NCI-H2171 treated with DMSO at 0.1 percent for 48 hours (cell line): ENCODE results near the gene WDR90.

Experiments used
- DNase-seq: peaks from one replicate; lab custom pipeline; 2025; lab: John Stamatoyannopoulos, UW

WDR90 gene

DNA sequence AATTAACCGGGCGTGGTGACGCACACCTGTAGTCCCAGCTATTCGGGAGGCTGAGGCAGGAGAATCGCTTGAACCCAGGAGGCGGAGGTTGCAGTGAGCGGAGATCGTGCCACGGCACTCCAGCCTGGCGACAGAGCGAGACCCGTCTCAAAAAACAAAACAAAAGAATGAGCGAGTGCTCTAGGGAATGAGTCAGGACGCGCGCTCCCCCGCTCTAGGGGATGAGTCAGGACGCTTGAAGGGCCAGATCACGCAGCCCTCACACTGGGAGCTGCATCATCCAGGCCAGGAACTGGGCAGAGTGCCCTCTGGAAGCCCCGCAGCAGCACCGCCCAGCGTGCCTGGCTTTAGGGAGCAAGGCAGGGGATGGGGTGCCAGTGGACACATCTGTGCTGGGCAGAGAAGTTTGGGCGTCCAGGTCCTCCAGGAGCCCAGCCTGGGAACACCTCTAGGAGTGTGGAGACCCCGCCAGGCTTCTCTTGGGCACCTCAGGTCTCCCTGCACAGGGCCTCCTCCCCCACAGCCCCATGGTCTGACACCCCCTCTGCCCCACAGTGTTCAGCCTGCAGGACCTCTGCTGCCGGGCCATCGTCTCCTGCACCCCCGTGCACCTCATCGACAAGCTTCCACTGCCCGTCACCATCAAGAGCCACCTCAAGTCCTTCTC, 22.2 kb upstream of the WDR90 start:
- DNase-seq, result no peak

- no peak for DNase-seq
These were observed 21.5 kb upstream of the WDR90 start for GRCh38 chr16:627454-628239.

GRCh38 chr16:628321-629061, 20.7 kb upstream of the WDR90 start:
- no peak for DNase-seq

DNA sequence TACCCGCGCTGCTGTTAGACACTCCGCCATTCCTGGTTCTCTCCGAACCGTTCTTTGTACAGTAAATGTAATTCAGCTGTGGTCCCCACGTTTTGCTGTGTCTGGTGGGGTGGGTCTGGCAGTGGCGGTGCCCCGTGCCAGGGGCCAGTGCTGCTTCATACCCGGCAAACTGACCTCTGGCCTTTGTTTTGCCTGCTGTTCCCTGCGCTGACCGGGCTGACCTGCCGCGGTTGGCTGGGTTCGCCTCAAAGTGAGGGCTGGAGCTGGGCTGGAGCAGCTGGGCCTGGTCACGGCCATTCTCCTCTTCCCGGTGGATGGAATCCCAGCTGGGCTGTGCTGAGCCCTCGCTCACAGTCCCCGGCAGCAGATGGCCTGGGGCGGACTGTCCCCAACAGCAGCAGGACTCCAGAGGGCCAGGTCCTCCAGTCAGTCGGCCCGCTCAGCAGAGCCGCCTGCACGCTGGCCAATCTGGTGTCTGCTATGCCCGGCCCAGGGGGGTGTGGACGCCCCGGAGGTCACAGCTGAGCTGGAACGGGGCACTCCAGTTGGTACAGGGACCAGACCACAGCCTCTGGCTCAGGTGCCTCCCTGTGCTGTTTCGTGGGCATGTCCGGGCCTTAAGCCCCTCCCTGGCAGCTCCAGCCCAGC, 19.9 kb upstream of the WDR90 start:
- no peak for DNase-seq

DNA sequence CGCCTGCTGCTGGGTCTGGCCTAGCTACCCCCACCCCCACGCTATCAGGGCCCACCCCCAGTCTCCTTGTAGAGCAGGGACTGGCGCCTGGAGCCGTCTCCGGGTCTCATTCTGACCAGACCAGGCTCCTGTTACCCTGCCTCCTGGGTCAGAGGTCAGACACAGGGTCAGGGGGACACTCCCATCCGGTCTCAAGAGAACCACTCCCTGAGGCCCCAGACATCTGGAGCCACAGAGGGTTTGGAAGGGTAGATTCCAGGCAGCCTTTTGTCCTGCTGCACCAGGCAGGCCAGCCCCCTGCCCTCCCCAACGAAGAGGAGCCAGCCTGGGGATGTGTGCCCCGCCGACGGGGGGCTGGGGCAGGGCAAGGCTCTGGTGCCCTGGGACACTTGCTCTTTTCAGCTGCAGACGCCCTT, 19.3 kb upstream of the WDR90 start:
- no peak for DNase-seq

DNA sequence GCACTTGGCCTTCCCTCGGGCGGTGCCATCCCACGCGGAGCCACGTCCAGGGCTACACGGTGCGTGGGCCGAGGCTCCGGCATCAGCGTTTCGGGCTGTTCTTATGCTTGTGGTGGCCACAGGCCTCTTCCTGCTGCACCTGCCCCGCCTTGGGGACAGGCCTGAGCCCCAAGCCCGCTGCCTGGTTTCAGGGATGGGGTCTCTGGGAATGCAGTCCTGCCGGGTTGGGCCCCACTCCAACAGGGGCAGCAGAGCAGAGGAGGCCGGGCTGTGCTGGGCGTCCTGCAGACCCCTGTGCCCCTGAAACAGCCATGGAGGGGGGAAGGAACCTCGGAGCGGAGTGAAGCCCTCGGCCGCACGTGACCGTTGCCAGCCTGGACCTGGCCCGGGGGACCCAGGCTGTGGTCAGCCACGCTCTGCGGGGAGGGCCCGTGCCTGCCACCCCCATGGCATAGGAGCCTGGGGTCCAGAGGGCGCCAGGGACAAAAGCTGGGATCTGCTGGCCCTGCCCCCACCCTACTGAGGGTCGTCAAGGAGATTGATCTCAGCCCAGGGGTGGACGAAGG, 18.8 kb upstream of the WDR90 start:
- DNase-seq, result no peak

DNA sequence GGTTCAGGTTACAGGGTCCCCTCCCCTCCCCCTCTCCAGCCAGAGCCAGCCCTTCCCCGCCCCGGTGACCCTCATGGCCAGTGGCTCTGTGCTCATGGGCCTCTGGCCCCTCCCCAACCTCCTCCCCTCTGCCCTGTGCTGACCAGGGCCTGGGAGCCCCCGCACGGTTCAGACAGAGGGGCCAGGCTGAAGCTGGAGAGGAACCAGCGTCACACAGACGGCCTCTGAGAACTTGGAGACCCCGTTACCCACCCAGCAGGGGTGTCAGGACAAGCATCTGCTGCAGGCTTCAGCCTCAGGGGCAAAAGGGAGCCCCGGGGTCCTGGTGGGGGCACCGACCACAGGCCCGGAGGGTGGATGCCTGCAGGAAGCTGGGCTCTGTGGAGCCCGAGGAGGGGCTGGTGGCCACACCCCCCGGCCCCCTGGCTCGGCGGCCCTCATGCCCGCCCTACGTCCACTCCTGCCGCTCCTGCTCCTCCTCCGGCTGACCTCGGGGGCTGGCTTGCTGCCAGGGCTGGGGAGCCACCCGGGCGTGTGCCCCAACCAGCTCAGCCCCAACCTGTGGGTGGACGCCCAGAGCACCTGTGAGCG, 18.3 kb upstream of the WDR90 start, which contains the start of gene WFIKKN1:
Gene WFIKKN1 (plus strand): TSS at position 171 of the 591 bp plus-strand sequence. CDS start 269 bp downstream, at position 440.
- DNase-seq, result no peak

DNA sequence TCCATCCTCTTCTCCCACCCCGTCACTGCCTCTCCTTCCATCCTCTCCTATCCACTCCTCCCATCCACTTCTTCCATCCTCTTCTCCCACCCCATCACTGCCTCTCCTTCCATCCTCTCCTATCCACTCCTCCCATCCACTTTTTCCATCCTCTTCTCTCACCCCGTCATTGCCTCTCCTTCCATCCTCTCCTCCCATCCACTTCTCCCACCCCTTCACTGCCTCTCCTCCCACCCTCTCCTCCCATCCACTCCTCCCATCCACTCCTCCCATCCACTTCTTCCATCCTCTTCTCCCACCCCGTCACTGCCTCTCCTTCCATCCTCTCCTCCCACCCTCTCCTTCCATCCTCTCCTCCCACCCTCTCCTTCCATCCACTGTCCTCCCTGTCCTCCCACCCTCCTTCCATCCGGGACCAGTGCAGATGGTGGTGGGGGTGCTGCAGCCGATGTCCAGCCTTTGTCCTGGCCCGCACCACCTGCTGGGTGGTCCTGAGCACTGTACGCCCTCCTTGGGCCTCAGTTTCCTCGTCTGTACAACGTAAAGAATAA, 17.3 kb upstream of the WDR90 start:
- DNase-seq, result no peak

DNA sequence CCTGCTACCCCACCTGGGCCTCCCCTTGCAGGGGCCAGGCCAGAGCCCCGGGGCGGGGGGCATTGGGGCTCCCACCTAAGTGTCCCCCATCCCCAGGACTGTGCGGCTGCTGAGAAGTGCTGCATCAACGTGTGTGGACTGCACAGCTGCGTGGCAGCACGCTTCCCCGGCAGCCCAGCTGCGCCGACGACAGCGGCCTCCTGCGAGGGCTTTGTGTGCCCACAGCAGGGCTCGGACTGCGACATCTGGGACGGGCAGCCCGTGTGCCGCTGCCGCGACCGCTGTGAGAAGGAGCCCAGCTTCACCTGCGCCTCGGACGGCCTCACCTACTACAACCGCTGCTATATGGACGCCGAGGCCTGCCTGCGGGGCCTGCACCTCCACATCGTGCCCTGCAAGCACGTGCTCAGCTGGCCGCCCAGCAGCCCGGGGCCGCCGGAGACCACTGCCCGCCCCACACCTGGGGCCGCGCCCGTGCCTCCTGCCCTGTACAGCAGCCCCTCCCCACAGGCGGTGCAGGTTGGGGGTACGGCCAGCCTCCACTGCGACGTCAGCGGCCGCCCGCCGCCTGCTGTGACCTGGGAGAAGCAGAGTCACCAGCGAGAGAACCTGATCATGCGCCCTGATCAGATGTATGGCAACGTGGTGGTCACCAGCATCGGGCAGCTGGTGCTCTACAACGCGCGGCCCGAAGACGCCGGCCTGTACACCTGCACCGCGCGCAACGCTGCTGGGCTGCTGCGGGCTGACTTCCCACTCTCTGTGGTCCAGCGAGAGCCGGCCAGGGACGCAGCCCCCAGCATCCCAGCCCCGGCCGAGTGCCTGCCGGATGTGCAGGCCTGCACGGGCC, 16.5 kb upstream of the WDR90 start:
- DNase-seq, result no peak

- DNase-seq, result no peak
These were observed 15.7 kb upstream of the WDR90 start for GRCh38 chr16:633336-634050.

- DNase-seq, result no peak
These were observed 15.0 kb upstream of the WDR90 start for GRCh38 chr16:634051-634670.

DNA sequence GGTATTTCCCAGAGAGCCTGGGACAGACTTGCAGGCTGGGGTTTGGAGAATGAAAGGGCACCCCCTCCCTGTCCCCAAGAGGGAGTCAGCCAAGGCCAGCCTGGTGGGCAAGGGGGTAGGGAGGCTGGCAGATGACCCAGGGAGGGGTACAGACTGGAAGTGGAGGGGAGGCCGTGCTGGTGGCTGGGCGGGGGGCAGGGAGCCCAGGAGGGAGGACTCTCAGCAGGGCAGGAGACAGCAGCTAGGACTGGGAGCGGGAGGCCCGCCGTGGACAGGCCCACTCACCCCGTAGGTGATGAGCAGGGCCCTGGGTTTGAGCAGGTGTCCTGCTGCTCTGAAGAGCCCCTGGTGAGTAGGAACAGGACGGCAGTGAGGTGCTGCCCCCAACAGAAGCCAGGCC, 14.2 kb upstream of the WDR90 start:
- no peak for DNase-seq

GRCh38 chr16:635573-636205, 13.5 kb upstream of the WDR90 start:
- no peak for DNase-seq

- peak; percentile 94 for DNase-seq
These were observed 12.7 kb upstream of the WDR90 start, which contains the start of gene METTL26 for GRCh38 chr16:636206-637080. TSS of gene METTL26 (minus strand) at chr16:636305. CDS start at chr16:636290, 15 bp downstream.

DNA sequence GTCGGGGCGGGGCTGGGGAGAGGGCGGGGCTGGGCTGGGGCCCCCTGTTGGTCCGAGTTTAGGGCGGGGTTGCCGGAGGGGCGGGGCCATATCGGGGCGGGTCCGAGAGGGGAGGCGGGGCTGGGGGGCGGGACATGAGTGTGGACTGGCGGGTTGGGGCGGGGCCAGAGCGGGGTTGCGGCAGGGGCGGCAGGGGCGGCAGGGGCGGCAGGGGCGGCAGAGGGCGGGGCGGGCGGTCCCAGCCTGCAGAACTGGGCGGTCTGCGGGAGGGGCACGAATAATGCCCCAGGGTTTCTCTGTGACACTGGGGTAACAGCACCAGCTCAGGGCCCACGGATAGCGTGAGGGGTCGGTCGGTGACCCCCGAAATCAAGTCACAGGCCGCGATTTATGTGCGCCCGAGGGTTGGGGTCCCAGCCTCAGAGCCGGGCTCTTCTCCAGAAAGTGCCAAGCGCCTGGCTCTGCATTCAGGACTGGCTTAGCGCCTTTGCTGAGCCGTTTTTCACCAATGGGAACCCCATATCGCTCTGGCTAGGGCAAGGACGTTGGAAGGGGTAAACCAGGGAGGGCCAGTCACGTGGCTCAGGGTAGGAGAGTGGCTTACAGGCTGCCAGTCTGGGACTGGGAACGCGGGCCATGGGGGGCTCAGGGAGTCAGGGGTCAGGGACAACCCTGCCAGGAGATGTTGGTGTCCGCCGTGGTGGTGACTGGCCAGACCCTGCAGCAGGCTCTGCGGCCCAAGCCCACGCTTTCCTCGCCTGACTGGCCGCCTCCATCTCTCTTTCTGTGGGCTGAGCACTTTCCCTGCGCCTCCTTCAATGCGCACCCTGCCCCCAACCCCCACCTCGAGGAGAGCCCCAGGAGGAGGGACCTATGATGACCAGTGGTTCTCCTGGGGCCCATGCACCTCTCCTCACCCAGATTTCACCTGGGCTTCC, 11.8 kb upstream of the WDR90 start:
- DNase-seq, result peak; percentile 14

- no peak for DNase-seq
These were observed 11.1 kb upstream of the WDR90 start for GRCh38 chr16:638034-638543.
